DOHH2 (cell line): ENCODE measurements around the gene FLYWCH2.

Experiments
- H3F3A ChIP-seq: fragments of 200-600 bp; sonication (generic), shearing (Covaris generic); 2 replicates; pipeline ENCODE4 v1.6.0; 2016; ENCODE audit warnings: antibody characterized with exemption, mild to moderate bottlenecking; ENCODE audit not compliant: control insufficient read depth, insufficient read depth
- H3K27ac ChIP-seq: fragments of 200-600 bp; sonication (generic); 2 replicates; pipeline ENCODE4 v1.5.1; 2014; ENCODE audit warnings: low read depth, mild to moderate bottlenecking, low read length, moderate library complexity
- H3K27me3 ChIP-seq: fragments of 200-600 bp; sonication (generic); 2 replicates; pipeline ENCODE4 v1.6.1; 2014; ENCODE audit warnings: mild to moderate bottlenecking, low read length, mixed read lengths; ENCODE audit not compliant: control insufficient read depth
- H3K36me3 ChIP-seq: fragments of 200-600 bp; sonication (generic); 2 replicates; pipeline ENCODE4 v1.6.1; 2014; ENCODE audit warnings: mild to moderate bottlenecking, low read length, moderate library complexity, mixed read lengths; ENCODE audit not compliant: control insufficient read depth
- H3K4me1 ChIP-seq: fragments of 200-600 bp; sonication (generic); 2 replicates; pipeline ENCODE4 v1.6.1; 2014; ENCODE audit warnings: mild to moderate bottlenecking, low read length, mixed read lengths; ENCODE audit not compliant: control insufficient read depth
- H3K4me2 ChIP-seq: fragments of 200-600 bp; sonication (generic); 2 replicates; pipeline ENCODE4 v1.6.0; 2014; ENCODE audit warnings: mild to moderate bottlenecking, low read length, moderate library complexity
- H3K4me3 ChIP-seq: fragments of 200-600 bp; sonication (generic); 2 replicates; pipeline ENCODE4 v1.5.1; 2014; ENCODE audit warnings: mild to moderate bottlenecking, low read length, mixed read lengths
- H3K79me2 ChIP-seq: fragments of 200-600 bp; sonication (generic); 2 replicates; pipeline ENCODE4 v1.6.1; 2014; ENCODE audit warnings: mild to moderate bottlenecking, low read length, mixed read lengths; ENCODE audit not compliant: control insufficient read depth
- H3K9me2 ChIP-seq: fragments of 200-600 bp; sonication (generic); replicated peaks from 2 replicates; pipeline ENCODE4 v1.6.1; 2014; ENCODE audit warnings: mild to moderate bottlenecking, low read length, mixed read lengths; ENCODE audit not compliant: control insufficient read depth
- H3K9me3 ChIP-seq: fragments of 200-600 bp; sonication (generic); 2 replicates; pipeline ENCODE4 v1.6.1; 2014; ENCODE audit warnings: antibody characterized with exemption, low read length, mixed read lengths; ENCODE audit not compliant: control insufficient read depth, insufficient read depth
- H4K20me1 ChIP-seq: fragments of 200-600 bp; sonication (generic); 2 replicates; pipeline ENCODE4 v1.6.0; 2014; ENCODE audit warnings: low read depth, mild to moderate bottlenecking, antibody characterized with exemption, low read length, moderate library complexity; ENCODE audit not compliant: control insufficient read depth, insufficient read depth
- CTCF ChIP-seq: fragments of 200-600 bp; sonication (generic); IDR thresholded peaks from one replicate; pipeline ENCODE4 v1.5.1; 2014; ENCODE audit warnings: antibody characterized with exemption, mild to moderate bottlenecking, low read depth, low read length; ENCODE audit not compliant: poor library complexity, severe bottlenecking
- EZH2phosphoT487 ChIP-seq: fragments of 200-600 bp; sonication (generic); IDR thresholded peaks from 2 replicates; pipeline ENCODE4 v1.6.1; 2017; ENCODE audit warnings: borderline replicate concordance, mild to moderate bottlenecking, antibody characterized with exemption, low read length, moderate library complexity, mixed read lengths

Gene FLYWCH2

GRCh38 chr16:2842340-2843000 lies 40.5 kb upstream of the FLYWCH2 start:
- H3K36me3 ChIP-seq: no peaks in the 10 kb centered on the region
- H3K9me3 ChIP-seq: 0 out of 2 replicates have a peak, but pooled peaks cover 3% of the 10 kb centered on the region
- no peaks in the 10 kb centered on the region for H3K79me2 ChIP-seq
- H4K20me1 ChIP-seq: no peaks in the 10 kb centered on the region
- peak overlapping the region; percentile 56 for H3K4me2 ChIP-seq
- no peak overlapping the region for H3K27ac ChIP-seq
- H3K27me3 ChIP-seq: no peaks in the 10 kb centered on the region
- peaks cover 24% of the 10 kb centered on the region for H3F3A ChIP-seq
- no peaks in the 10 kb centered on the region for H3K9me2 ChIP-seq
- peaks cover 23% of the 10 kb centered on the region for H3K4me1 ChIP-seq
- TF ChIP-seq EZH2phosphoT487: no peak
- peak; percentile 97 for TF ChIP-seq CTCF
- H3K4me3 ChIP-seq: peak overlapping the region; percentile 64

GRCh38 chr16:2843526-2843925 lies 39.5 kb upstream of the FLYWCH2 start:
- Histone ChIP-seq H3K9me3 (0 out of 2 replicates have a peak, but pooled peaks cover 3% of the 10 kb centered on the region), H3K36me3 (no peaks in the 10 kb centered on the region), H3K4me1 (peaks cover 23% of the 10 kb centered on the region), H3K4me3 (no peak overlapping the region), H3F3A (peaks cover 24% of the 10 kb centered on the region), H4K20me1 (no peaks in the 10 kb centered on the region), H3K79me2 (no peaks in the 10 kb centered on the region), H3K9me2 (no peaks in the 10 kb centered on the region), H3K4me2 (no peak overlapping the region), H3K27me3 (no peaks in the 10 kb centered on the region), H3K27ac (no peak overlapping the region)
- TF ChIP-seq EZH2phosphoT487 (no peak), CTCF (no peak)

GRCh38 chr16:2845116-2845515 lies 37.9 kb upstream of the FLYWCH2 start:
- Histone ChIP-seq H3K4me1 (peaks cover 23% of the 10 kb centered on the region), H3K4me2 (no peak overlapping the region), H3K36me3 (no peaks in the 10 kb centered on the region), H3K27ac (no peak overlapping the region), H4K20me1 (no peaks in the 10 kb centered on the region), H3K27me3 (peaks cover 8% of the 10 kb centered on the region), H3K79me2 (no peaks in the 10 kb centered on the region), H3K9me3 (0 out of 2 replicates have a peak, but pooled peaks cover 3% of the 10 kb centered on the region), H3K4me3 (no peak overlapping the region), H3F3A (peaks cover 24% of the 10 kb centered on the region), H3K9me2 (no peaks in the 10 kb centered on the region)
- no peak for TF ChIP-seq CTCF
- no peak for TF ChIP-seq EZH2phosphoT487
